ENCODE results near the gene MROH8.

Gene MROH8

DNA sequence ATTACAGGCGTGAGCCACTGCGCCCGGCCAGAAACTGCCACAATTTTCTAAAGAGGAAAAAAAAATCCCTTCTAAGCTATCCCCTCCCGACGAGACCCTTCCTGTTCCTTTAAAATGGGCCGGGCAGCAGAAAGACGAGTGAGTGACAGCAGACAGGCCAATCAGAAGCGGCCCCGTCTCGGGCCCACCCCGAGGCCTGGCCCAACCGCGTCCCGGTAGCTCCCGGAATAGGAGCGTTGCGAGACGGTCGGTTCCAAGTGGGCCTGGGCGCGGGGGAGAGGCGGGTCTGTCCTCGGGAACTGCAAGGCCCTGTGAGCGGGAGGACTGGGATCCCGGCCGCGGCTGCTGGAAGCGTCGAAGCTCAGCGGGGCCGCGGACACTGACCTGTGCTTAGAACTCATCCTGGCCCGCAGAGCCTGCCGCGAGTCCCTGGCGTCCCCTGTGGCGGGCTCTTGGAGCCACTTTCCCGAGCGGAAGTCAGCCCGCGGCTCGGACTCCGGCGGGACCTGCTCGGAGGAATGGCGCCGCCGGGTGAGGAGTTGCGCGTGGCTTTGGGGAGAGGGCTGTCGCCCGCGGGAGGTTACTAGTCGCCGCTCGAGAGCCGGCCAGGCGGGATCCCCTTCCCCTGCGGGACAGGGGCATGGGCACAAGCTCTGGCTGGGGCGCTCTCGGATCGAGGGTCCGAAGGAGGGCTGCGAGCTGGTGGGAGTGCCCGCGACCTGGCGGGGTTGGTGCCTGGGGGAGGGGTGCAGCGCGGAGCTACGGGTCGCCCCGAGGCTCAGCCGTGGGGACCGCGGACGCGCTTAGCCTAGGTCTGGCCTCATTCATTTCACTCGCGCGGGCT lies at the start of gene MROH8, which contains the start of gene RPN2:
MROH8 (minus strand) TSS at position 710 of the 844 bp plus-strand sequence.
RPN2 (plus strand) TSS at position 492 of the 844 bp plus-strand sequence; CDS start at position 519, 27 bp downstream.
- DNase-seq (ENCODE audit: extremely low read depth in 1 of 2, low read depth in 1 of 2): peak; percentile 86 to 92

- DNase-seq (ENCODE audit: extremely low read depth in 1 of 2, low read depth in 1 of 2): no peak
Observed at GRCh38 chr20:37228656-37229055, 49.3 kb upstream of the MROH8 start.

DNA sequence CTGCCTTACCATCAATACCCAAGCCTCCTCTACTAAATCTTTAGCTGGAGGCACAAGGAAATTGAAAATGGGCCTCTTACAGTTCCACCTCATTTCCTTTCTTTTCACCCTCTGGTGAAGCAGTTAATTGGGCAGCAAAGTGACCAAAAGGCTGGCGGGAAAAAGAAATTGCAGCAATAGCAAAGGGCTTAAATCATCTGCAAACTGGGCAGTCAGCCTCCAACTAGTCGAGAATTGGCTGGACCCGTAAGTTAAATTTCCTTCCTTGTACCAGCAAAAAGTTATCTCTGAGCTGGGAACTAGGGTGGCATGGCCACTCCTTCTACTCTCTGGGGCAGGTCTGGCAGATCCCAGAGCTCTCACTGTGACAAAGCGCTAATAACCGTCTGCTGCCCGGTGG lies 48.7 kb upstream of the MROH8 start:
- DNase-seq (ENCODE audit: extremely low read depth in 1 of 2, low read depth in 1 of 2): no peak

DNA sequence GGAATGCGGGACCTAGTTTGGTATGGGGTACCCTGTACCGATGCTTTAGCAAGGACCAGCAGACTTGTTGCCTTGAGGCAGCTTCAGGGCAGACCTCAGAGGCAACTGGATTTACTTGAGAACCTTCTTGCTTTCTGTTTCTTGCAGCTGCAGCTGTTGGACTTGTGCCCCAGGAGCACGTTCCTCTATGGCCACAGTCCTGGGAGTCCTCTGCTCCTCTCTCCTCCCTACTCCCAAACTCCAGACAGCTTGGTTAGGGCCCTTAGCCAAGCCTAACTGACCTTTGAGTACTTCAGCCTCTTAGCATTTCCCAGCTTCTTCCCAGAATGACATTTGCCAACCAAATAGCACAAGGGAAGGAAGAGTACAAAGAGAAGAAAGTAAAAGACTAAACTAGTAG lies 47.5 kb upstream of the MROH8 start:
- DNase-seq (ENCODE audit: extremely low read depth in 1 of 2, low read depth in 1 of 2): no peak

DNA sequence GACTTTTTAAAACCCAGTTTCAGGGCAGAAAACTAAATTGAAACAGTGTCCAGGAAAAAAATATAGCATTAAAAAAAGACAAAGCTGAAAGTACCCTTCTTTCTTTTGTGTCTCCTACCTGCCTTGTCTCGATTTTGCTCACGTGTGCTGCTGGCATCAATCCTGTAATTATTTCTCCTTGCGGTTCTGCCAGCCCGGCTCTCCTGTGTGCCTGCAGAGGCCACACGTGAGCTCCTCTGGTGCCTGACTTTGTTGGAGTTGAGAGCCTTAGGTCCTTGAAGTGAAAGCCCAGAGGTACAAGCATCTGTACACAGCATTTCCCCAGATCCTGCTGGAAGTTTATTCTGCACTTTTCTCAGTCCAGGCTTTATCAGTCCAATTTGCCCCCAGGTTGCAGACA lies 45.8 kb upstream of the MROH8 start:
- DNase-seq (ENCODE audit: extremely low read depth in 1 of 2, low read depth in 1 of 2): no peak

DNA sequence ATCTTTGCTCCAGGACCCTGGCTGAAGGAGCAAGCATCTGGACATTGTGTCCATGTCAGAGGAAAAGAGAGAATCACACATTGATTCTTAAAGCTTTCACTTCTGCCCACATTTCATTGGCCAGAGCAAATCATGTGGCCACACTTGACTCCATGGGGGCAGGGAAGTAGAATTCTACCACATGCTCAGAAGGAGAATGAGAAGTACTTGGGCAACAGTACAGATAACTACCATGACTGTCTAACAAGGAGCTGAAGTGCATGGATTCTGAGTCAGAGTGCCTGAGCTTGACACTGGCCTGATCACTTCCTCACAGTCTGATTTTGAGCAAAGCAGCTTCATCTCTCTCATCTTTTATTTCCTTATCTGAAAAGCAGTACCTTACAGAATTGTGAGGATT lies 43.7 kb upstream of the MROH8 start:
- no peak for DNase-seq (ENCODE audit: extremely low read depth in 1 of 2, low read depth in 1 of 2)

- no peak for DNase-seq (ENCODE audit: extremely low read depth in 1 of 2, low read depth in 1 of 2)
Observed at GRCh38 chr20:37222086-37222485, 42.7 kb upstream of the MROH8 start.

- no peak for DNase-seq (ENCODE audit: extremely low read depth in 1 of 2, low read depth in 1 of 2)
Observed at GRCh38 chr20:37220731-37221130, 41.4 kb upstream of the MROH8 start.

- DNase-seq (ENCODE audit: extremely low read depth in 1 of 2, low read depth in 1 of 2): no peak
Observed at GRCh38 chr20:37219751-37220668, 40.7 kb upstream of the MROH8 start.

GRCh38 chr20:37218976-37219375 lies 39.6 kb upstream of the MROH8 start:
- DNase-seq (ENCODE audit: extremely low read depth in 1 of 2, low read depth in 1 of 2): no peak

GRCh38 chr20:37218441-37218840 lies 39.1 kb upstream of the MROH8 start:
- DNase-seq (ENCODE audit: extremely low read depth in 1 of 2, low read depth in 1 of 2): no peak

- no peak for DNase-seq (ENCODE audit: extremely low read depth in 1 of 2, low read depth in 1 of 2)
Observed at GRCh38 chr20:37209661-37210314, 30.4 kb upstream of the MROH8 start.

GRCh38 chr20:37209193-37209592 lies 29.8 kb upstream of the MROH8 start:
- DNase-seq (ENCODE audit: extremely low read depth in 1 of 2, low read depth in 1 of 2): no peak

GRCh38 chr20:37207171-37207570 lies 27.8 kb upstream of the MROH8 start:
- no peak for DNase-seq (ENCODE audit: extremely low read depth in 1 of 2, low read depth in 1 of 2)

- DNase-seq (ENCODE audit: extremely low read depth in 1 of 2, low read depth in 1 of 2): no peak
Observed at GRCh38 chr20:37205794-37206193, 26.4 kb upstream of the MROH8 start.

DNA sequence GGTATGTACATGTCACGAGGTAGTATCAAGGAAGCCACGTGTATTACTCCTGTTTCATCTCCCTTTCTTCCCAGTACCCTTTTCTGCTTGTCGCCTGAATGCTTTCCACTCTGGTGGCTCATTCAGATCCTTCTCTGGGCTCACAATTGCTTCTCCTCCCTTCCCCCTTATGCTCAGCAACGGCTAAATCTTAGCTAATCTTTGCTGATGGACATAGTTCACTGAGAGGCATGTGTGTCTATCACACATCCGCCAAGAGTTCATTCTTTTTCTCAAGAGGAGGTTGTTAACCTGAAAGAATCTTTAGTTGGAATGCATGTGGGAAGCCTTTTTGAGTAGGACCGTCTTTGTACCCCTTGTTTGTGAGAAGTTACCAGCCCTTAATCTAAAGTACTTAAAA lies 25.8 kb upstream of the MROH8 start:
- no peak for DNase-seq (ENCODE audit: extremely low read depth in 1 of 2, low read depth in 1 of 2)

- DNase-seq (ENCODE audit: extremely low read depth in 1 of 2, low read depth in 1 of 2): no peak
Observed at GRCh38 chr20:37204056-37204455, 24.7 kb upstream of the MROH8 start.

DNA sequence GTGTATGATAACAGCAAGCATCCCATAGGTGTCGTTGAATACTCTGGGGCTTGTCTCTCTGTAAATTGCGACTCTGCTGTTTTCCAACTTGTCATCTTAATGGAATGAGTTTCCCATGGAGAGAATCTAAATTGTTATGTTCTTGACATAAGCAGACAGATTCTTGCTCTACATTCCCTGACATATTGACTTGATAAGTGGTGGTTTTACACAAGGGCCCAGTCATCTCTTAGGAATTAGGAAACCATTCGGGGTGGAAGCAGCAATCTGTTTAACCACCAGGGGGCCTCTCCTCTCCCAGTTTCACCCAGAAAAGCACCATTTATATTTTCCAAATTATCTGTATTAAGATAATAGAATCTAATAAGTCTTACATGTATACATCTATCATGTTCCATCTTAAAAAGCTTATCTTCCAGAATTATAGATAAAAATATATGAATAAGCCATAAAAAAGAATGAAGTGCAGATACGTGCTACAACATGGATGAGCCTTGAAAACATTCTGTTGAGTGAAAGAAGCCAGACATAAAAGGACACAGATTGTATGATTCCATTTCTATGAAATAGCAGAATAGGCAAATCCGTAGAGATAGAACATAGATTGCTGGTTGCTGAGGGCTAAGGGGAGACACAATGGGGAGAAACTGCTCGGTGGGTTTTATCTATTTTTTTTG lies 23.1 kb upstream of the MROH8 start:
- DNase-seq (ENCODE audit: extremely low read depth in 1 of 2, low read depth in 1 of 2): no peak

DNA sequence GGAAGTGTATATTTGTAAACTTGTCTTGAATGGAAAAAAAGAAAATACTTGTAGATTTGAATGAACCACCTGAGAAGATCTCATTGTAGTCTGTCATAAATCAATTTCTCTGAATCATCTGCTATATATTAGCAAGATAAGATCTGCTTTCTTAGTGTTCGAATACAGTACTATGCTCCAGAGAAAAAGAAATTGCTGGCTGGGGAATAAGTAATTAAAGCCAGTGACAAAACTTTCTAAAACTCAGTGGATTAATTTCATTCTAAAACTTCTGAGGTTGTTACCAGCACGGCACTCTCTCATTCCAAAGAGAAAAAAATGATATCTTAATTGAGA lies 22.4 kb upstream of the MROH8 start:
- DNase-seq (ENCODE audit: extremely low read depth in 1 of 2, low read depth in 1 of 2): no peak

DNA sequence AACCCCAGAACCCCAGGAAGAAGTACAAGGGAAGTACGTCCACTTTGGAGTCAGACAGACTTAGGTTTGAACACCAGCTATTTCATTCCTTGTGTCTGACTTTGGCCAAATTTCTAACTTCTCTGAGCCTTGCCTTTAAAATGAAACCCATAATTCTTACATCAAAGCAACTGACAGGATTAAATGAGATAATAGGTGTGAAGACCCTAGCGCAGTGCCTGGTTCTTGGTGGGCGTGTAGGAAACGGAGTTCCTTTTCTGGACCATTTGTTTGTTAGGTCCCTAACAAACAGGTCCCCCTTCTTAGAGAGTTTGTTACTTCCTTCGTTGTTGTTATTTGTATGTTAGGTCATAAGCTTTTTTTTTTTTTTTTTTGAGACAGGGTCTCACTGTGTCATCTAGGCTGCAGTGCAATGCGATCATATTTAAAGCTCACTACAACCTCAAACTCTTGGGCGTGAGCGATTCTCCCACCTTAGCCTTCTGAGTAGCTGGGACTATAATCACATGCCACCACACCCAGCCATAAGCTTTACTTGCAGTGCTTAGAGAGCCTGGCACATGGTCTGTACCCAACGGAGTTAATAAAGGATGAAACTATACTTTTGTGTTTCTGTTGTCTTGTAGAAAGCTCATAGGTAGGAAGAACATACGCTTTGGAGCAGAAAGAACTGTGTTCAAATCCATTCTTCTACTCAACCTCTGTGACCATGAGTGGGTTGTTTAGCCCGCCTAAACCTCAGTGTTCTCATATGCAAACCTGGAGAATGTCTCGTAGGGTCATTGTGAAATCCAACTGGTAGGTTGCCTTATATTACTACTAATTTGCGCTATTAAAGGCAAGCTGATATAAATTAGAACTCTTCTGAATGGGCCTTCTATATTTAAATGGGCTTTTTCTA lies 21.8 kb upstream of the MROH8 start:
- no peak for DNase-seq (ENCODE audit: extremely low read depth in 1 of 2, low read depth in 1 of 2)

All from activated CD8-positive, alpha-beta memory T cell treated with anti-CD3 and anti-CD28 coated beads for 1 hour (primary cell).